HG03378 (cell line): ENCODE data around the gene KLF16.

Experiments
- ATAC-seq: cut with Tn5 transposase; IDR thresholded peaks from one replicate; pipeline ENCODE4 v1.9.1; 2021; ENCODE audit warnings: mild to moderate bottlenecking, moderate library complexity; ENCODE audit not compliant: unreplicated experiment

The KLF16 gene

GRCh38 chr19:1856345-1856697 is 7.1 kb downstream of the KLF16 start:
- ATAC-seq: no peak

- no peak for ATAC-seq
These were observed 7.5 kb downstream of the KLF16 start for GRCh38 chr19:1855828-1856255.

- no peak for ATAC-seq
These were observed 8.1 kb downstream of the KLF16 start for GRCh38 chr19:1855040-1855827.

GRCh38 chr19:1854542-1855039 is 8.8 kb downstream of the KLF16 start:
- ATAC-seq: no peak

GRCh38 chr19:1854039-1854541 is 9.3 kb downstream of the KLF16 start:
- no peak for ATAC-seq

GRCh38 chr19:1853295-1854038 is 9.9 kb downstream of the KLF16 start:
- ATAC-seq: no peak

GRCh38 chr19:1852581-1853128 is 10.7 kb downstream of the KLF16 start:
- no peak for ATAC-seq

GRCh38 chr19:1851654-1852580 is 11.5 kb downstream of the KLF16 start:
- ATAC-seq: no peak

- ATAC-seq: no peak
These were observed 12.3 kb downstream of the KLF16 start for GRCh38 chr19:1850809-1851653.

- no peak for ATAC-seq
These were observed 13.4 kb downstream of the KLF16 start for GRCh38 chr19:1849886-1850398.

GRCh38 chr19:1849132-1849474 is 14.3 kb downstream of the KLF16 start:
- ATAC-seq: no peak

- peak; percentile 57 for ATAC-seq
These were observed 14.8 kb downstream of the KLF16 start, which contains the start of gene REXO1 for GRCh38 chr19:1848399-1849131. Gene REXO1 (minus strand): TSS chr19:1848483. CDS start chr19:1848358, 125 bp downstream.

GRCh38 chr19:1847684-1848398 is 15.5 kb downstream of the KLF16 start:
- peak; percentile 7 for ATAC-seq

GRCh38 chr19:1847348-1847683 is 16.1 kb downstream of the KLF16 start:
- no peak for ATAC-seq

- ATAC-seq: no peak
These were observed 16.7 kb downstream of the KLF16 start for GRCh38 chr19:1846517-1847204.

GRCh38 chr19:1845642-1846041 is 17.7 kb downstream of the KLF16 start:
- ATAC-seq: no peak

GRCh38 chr19:1845125-1845515 is 18.3 kb downstream of the KLF16 start:
- no peak for ATAC-seq
